ENCODE data around the gene GNG4. TPM values are rescaled to one million over a fixed set of nuclear protein-coding genes. Genes with fewer than 3 reads are reported as not detected.

GNG4 gene
- total and polyA plus RNA-seq, 2 experiments from 2014 or later: 4.8 to 11.8 TPM

DNA sequence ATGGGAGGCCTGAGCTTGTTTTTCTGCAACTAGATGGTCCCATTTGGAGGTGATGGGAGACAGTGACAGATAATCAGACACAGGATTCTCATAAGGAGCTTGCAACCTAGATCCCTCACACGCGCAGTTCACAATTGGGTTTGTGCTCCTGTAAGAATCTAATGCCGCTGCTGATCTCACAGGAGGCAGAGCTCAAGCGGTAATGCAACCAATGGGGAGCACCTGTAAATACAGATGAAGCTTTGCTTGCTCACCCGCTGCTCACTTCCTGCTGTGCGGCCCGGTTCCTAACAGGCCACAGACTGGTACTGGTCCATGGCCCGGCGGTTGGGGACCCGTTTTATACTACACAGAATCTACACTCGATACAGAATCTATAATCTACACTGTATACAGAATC is 92.8 kb downstream of the GNG4 start:
- Histone ChIP-seq H3K36me3 (replicated peaks; ENCODE audit: insufficient read depth, low read depth) (no peaks in the 10 kb centered on the region), H3K9me3 (ENCODE audit: low read depth) (no peaks in the 10 kb centered on the region), H3K4me3 (no peak overlapping the region), H3K4me2 (no peak overlapping the region), H3K79me2 (no peaks in the 10 kb centered on the region), H4K20me1 (ENCODE audit: insufficient read depth, poor library complexity, severe bottlenecking) (no peaks in the 10 kb centered on the region), H3K4me1 (ENCODE audit: insufficient read depth) (no peaks in the 10 kb centered on the region), H3K27ac (no peak overlapping the region), H3K27me3 (no peaks in the 10 kb centered on the region), H3K9me2 (replicated peaks; ENCODE audit: insufficient read depth) (no peaks in the 10 kb centered on the region), H2AFZ (no peak overlapping the region)
- no peak for DNase-seq (ENCODE audit: low spot score)
- WGBS (ENCODE audit: low lambda C conversion rate, missing lambda C conversion rate): 90% methylated on average over 11 of the region's 11 CpGs
- no peak for TF ChIP-seq EZH2phosphoT487 (IDR thresholded peaks at IDR 0.05; ENCODE audit: low read depth, severe bottlenecking, unreplicated experiment)
- TF ChIP-seq, protein P1, sequence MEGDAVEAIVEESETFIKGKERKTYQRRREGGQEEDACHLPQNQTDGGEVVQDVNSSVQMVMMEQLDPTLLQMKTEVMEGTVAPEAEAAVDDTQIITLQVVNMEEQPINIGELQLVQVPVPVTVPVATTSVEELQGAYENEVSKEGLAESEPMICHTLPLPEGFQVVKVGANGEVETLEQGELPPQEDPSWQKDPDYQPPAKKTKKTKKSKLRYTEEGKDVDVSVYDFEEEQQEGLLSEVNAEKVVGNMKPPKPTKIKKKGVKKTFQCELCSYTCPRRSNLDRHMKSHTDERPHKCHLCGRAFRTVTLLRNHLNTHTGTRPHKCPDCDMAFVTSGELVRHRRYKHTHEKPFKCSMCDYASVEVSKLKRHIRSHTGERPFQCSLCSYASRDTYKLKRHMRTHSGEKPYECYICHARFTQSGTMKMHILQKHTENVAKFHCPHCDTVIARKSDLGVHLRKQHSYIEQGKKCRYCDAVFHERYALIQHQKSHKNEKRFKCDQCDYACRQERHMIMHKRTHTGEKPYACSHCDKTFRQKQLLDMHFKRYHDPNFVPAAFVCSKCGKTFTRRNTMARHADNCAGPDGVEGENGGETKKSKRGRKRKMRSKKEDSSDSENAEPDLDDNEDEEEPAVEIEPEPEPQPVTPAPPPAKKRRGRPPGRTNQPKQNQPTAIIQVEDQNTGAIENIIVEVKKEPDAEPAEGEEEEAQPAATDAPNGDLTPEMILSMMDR (IDR thresholded peaks at IDR 0.05; ENCODE audit: poor library complexity): no peak
- TF ChIP-seq EZH2 (IDR thresholded peaks at IDR 0.05; ENCODE audit: borderline replicate concordance): no peak

DNA sequence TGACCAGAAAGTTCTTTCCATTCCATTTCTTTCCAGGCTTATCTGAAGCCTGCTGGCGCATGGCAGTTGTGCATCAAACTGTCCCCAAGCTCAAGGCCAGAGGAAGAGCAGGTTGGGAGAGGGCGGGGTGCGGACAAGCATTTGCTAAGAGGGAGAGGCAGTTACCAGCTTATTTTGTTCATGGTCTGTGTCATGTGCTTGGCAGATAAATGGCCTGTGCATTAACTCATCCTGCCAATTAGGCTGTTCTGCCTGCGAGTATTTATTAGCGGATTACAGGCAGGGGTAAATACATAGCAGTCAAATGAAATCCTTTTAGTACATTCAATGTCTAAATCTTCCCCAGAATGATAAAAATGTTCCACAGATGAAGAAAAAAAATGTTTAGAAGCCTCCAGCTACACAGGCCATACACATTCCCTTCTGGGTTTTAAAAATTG is 96.5 kb downstream of the GNG4 start:
- H3K27me3 ChIP-seq: no peaks in the 10 kb centered on the region
- H3K9me2 ChIP-seq (replicated peaks; ENCODE audit: insufficient read depth): no peaks in the 10 kb centered on the region
- no peaks in the 10 kb centered on the region for H3K4me1 ChIP-seq (ENCODE audit: insufficient read depth)
- H3K4me3 ChIP-seq: no peak overlapping the region
- peak; percentile 34 for DNase-seq (ENCODE audit: low spot score)
- no peaks in the 10 kb centered on the region for H3K36me3 ChIP-seq (replicated peaks; ENCODE audit: insufficient read depth, low read depth)
- no peak overlapping the region for H3K4me2 ChIP-seq
- no peak overlapping the region for H2AFZ ChIP-seq
- no peaks in the 10 kb centered on the region for H3K9me3 ChIP-seq (ENCODE audit: low read depth)
- TF ChIP-seq, protein P1 (IDR thresholded peaks at IDR 0.05; ENCODE audit: poor library complexity): no peak
- TF ChIP-seq EZH2 (IDR thresholded peaks at IDR 0.05; ENCODE audit: borderline replicate concordance) (no peak), EZH2phosphoT487 (IDR thresholded peaks at IDR 0.05; ENCODE audit: low read depth, severe bottlenecking, unreplicated experiment) (no peak)
- H3K27ac ChIP-seq: no peak overlapping the region
- H4K20me1 ChIP-seq (ENCODE audit: insufficient read depth, poor library complexity, severe bottlenecking): no peaks in the 10 kb centered on the region
- WGBS (ENCODE audit: low lambda C conversion rate, missing lambda C conversion rate): 57% methylated on average over 5 of the region's 5 CpGs
- no peaks in the 10 kb centered on the region for H3K79me2 ChIP-seq

DNA sequence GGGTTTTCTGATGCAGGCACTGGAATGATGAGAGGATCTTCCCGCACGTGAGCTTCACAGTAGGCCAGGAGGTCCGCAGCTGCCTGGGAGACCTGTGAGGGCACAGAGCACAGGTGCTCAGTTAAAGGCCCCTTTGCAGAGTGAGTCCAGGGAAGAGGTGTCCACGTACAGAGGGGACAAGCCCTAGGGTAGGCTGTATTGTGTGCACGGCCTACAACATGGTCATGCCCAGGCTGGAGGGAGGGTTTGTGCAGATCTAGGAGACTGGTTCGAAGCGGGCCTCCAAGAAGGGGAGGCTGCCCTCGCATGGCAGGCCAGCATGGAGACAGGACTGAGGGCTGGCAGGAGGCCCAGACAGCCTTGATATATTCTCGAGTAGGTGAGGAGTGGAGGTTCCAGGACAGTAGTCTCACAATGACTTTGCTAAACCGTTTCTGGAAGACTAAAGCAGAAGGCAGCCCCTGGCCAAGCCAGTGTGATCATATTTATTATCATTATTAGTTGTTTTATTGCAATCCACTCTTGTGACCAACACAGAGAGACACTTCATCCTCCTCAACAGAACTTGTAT is 97.4 kb downstream of the GNG4 start:
- H3K79me2 ChIP-seq: no peaks in the 10 kb centered on the region
- H3K4me2 ChIP-seq: no peak overlapping the region
- H3K27me3 ChIP-seq: no peaks in the 10 kb centered on the region
- no peaks in the 10 kb centered on the region for H3K9me3 ChIP-seq (ENCODE audit: low read depth)
- H3K36me3 ChIP-seq (replicated peaks; ENCODE audit: insufficient read depth, low read depth): no peaks in the 10 kb centered on the region
- TF ChIP-seq, protein P1 (IDR thresholded peaks at IDR 0.05; ENCODE audit: poor library complexity): no peak
- TF ChIP-seq EZH2 (IDR thresholded peaks at IDR 0.05; ENCODE audit: borderline replicate concordance): no peak
- no peak for TF ChIP-seq EZH2phosphoT487 (IDR thresholded peaks at IDR 0.05; ENCODE audit: low read depth, severe bottlenecking, unreplicated experiment)
- H3K9me2 ChIP-seq (replicated peaks; ENCODE audit: insufficient read depth): no peaks in the 10 kb centered on the region
- H3K4me1 ChIP-seq (ENCODE audit: insufficient read depth): no peaks in the 10 kb centered on the region
- H3K27ac ChIP-seq: no peak overlapping the region
- no peak for DNase-seq (ENCODE audit: low spot score)
- H4K20me1 ChIP-seq (ENCODE audit: insufficient read depth, poor library complexity, severe bottlenecking): no peaks in the 10 kb centered on the region
- WGBS (ENCODE audit: low lambda C conversion rate, missing lambda C conversion rate): 89% methylated on average over 10 of the region's 10 CpGs
- H2AFZ ChIP-seq: no peak overlapping the region
- H3K4me3 ChIP-seq: no peak overlapping the region
